ENCODE results near the gene IGSF8.

The IGSF8 gene

GRCh38 chr1:160049101-160049500, 49.3 kb downstream of the IGSF8 start:
- no peak overlapping the region for H3K4me3 ChIP-seq (ENCODE audit: low read length)
- H3K4me2 ChIP-seq (ENCODE audit: low read length): no peak overlapping the region
- H3K27ac ChIP-seq (ENCODE audit: low read length): no peak overlapping the region
- H3K36me3 ChIP-seq (replicated peaks; ENCODE audit: low read depth, low read length): no peaks in the 10 kb centered on the region
- H4K20me1 ChIP-seq (ENCODE audit: insufficient read depth, low read length): no peaks in the 10 kb centered on the region
- H3K4me1 ChIP-seq (ENCODE audit: low read length): peaks cover 14% of the 10 kb centered on the region
- no peaks in the 10 kb centered on the region for H3K9me3 ChIP-seq (ENCODE audit: insufficient read depth, low read length)
- no peak overlapping the region for H2AFZ ChIP-seq (ENCODE audit: low read depth, low read length)
- TF ChIP-seq EZH2phosphoT487 (IDR thresholded peaks at IDR 0.05; ENCODE audit: low read depth): no peak
- no peak for TF ChIP-seq CTCF (IDR thresholded peaks at IDR 0.05; ENCODE audit: low read depth, low read length)
- H3K27me3 ChIP-seq (ENCODE audit: low read depth, low read length): peaks cover 64% of the 10 kb centered on the region
- H3K79me2 ChIP-seq (ENCODE audit: low read length): no peaks in the 10 kb centered on the region
- no peak overlapping the region for H3K9ac ChIP-seq (ENCODE audit: low read length)

- Histone ChIP-seq H3K79me2 (ENCODE audit: low read length) (no peaks in the 10 kb centered on the region), H4K20me1 (ENCODE audit: insufficient read depth, low read length) (no peaks in the 10 kb centered on the region), H3K9ac (ENCODE audit: low read length) (no peak overlapping the region), H3K4me1 (ENCODE audit: low read length) (peaks cover 14% of the 10 kb centered on the region), H3K27me3 (ENCODE audit: low read depth, low read length) (peaks cover 56% of the 10 kb centered on the region), H3K4me3 (ENCODE audit: low read length) (no peak overlapping the region), H3K4me2 (ENCODE audit: low read length) (no peak overlapping the region), H3K27ac (ENCODE audit: low read length) (no peak overlapping the region), H3K36me3 (replicated peaks; ENCODE audit: low read depth, low read length) (no peaks in the 10 kb centered on the region), H2AFZ (ENCODE audit: low read depth, low read length) (no peak overlapping the region), H3K9me3 (ENCODE audit: insufficient read depth, low read length) (no peaks in the 10 kb centered on the region)
- no peak for TF ChIP-seq EZH2phosphoT487 (IDR thresholded peaks at IDR 0.05; ENCODE audit: low read depth)
- TF ChIP-seq CTCF (IDR thresholded peaks at IDR 0.05; ENCODE audit: low read depth, low read length): no peak
These were observed 50.1 kb downstream of the IGSF8 start for GRCh38 chr1:160048335-160048734.

- H3K4me3 ChIP-seq (ENCODE audit: low read length): peak overlapping the region; percentile 81
- TF ChIP-seq CTCF (IDR thresholded peaks at IDR 0.05; ENCODE audit: low read depth, low read length): no peak
- TF ChIP-seq EZH2phosphoT487 (IDR thresholded peaks at IDR 0.05; ENCODE audit: low read depth): no peak
- H3K79me2 ChIP-seq (ENCODE audit: low read length): no peaks in the 10 kb centered on the region
- peak overlapping the region; percentile 97 for H3K4me2 ChIP-seq (ENCODE audit: low read length)
- peak overlapping the region; percentile 98 for H2AFZ ChIP-seq (ENCODE audit: low read depth, low read length)
- no peaks in the 10 kb centered on the region for H3K9me3 ChIP-seq (ENCODE audit: insufficient read depth, low read length)
- H3K9ac ChIP-seq (ENCODE audit: low read length): peak overlapping the region; percentile 61
- no peaks in the 10 kb centered on the region for H3K36me3 ChIP-seq (replicated peaks; ENCODE audit: low read depth, low read length)
- peaks cover 47% of the 10 kb centered on the region for H3K27me3 ChIP-seq (ENCODE audit: low read depth, low read length)
- H4K20me1 ChIP-seq (ENCODE audit: insufficient read depth, low read length): no peaks in the 10 kb centered on the region
- peaks cover 14% of the 10 kb centered on the region for H3K4me1 ChIP-seq (ENCODE audit: low read length)
- peak overlapping the region; percentile 13; the same call in 1 of the 2 replicates for H3K27ac ChIP-seq (ENCODE audit: low read length)
These were observed 51.1 kb downstream of the IGSF8 start for GRCh38 chr1:160047111-160047991.

- no peaks in the 10 kb centered on the region for H3K9me3 ChIP-seq (ENCODE audit: insufficient read depth, low read length)
- H3K4me2 ChIP-seq (ENCODE audit: low read length): peak overlapping the region; percentile 97
- peaks cover 14% of the 10 kb centered on the region for H3K4me1 ChIP-seq (ENCODE audit: low read length)
- H3K79me2 ChIP-seq (ENCODE audit: low read length): no peaks in the 10 kb centered on the region
- no peaks in the 10 kb centered on the region for H3K36me3 ChIP-seq (replicated peaks; ENCODE audit: low read depth, low read length)
- H4K20me1 ChIP-seq (ENCODE audit: insufficient read depth, low read length): no peaks in the 10 kb centered on the region
- TF ChIP-seq CTCF (IDR thresholded peaks at IDR 0.05; ENCODE audit: low read depth, low read length) (peak; percentile 93), EZH2phosphoT487 (IDR thresholded peaks at IDR 0.05; ENCODE audit: low read depth) (no peak)
- H3K27me3 ChIP-seq (ENCODE audit: low read depth, low read length): peaks cover 39% of the 10 kb centered on the region
- H3K4me3 ChIP-seq (ENCODE audit: low read length): peak overlapping the region; percentile 81
- peak overlapping the region; percentile 98 for H2AFZ ChIP-seq (ENCODE audit: low read depth, low read length)
- H3K9ac ChIP-seq (ENCODE audit: low read length): peak overlapping the region; percentile 61
- peak overlapping the region; percentile 13; the same call in 1 of the 2 replicates for H3K27ac ChIP-seq (ENCODE audit: low read length)
These were observed 51.8 kb downstream of the IGSF8 start for GRCh38 chr1:160046494-160047110.
